ENCODE data around the gene GBP7. TPM values are rescaled to one million over a fixed set of nuclear protein-coding genes. Genes with fewer than 3 reads are reported as not detected.
A peak's percentile ranks its signal among the peaks of the same experiment; 100 is the strongest.
"Not testable (repeated sequence)": the region's sequence is repeated elsewhere in the genome, so short reads cannot be mapped to it uniquely, and the experiment has no call there.

Gene GBP7
- total RNA-seq, 8 experiments from 2014 or later: 0.19 TPM; not detected in 7

DNA sequence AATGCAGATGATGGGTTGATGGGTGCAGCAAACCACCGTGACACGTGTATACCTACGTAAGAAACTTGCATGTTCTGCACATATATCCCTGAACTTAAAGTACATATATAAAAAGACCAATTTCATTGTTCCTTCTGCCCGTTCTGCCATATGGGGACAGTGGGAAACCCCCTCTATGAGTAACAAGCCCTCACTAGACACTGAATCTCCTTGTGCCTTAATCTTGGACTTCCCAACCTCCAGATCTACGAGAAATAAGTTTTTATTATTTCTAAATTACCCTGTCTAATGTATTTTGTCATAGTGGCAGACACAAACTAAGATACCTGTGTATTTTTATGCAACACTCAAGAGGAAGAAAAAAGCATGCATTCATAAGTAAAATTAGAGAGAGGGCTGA, 10.0 kb downstream of the GBP7 start:
- Histone ChIP-seq H3K4me3 (no peak overlapping the region), H3K4me1 (replicated peaks in 1 of 2) (no peaks in the 10 kb centered on the region), H3K27ac (no peak overlapping the region)
- 48 to 100% (median 78%) methylated on average over 1 to 5 of the region's 5 CpGs; no CpG with 5 or more reads in 3 of the 10 experiments for WGBS, 10 experiments
- no peak for ATAC-seq (replicated peaks in 6 of 8)
- in situ Hi-C loops (cut with MboI; ENCODE audit: low pct_unique_long_range_greater_than_20kb in 2 of 9, low sequenced_read_pairs in 9 of 9, unreplicated experiment in 9 of 9): no loop called here

DNA sequence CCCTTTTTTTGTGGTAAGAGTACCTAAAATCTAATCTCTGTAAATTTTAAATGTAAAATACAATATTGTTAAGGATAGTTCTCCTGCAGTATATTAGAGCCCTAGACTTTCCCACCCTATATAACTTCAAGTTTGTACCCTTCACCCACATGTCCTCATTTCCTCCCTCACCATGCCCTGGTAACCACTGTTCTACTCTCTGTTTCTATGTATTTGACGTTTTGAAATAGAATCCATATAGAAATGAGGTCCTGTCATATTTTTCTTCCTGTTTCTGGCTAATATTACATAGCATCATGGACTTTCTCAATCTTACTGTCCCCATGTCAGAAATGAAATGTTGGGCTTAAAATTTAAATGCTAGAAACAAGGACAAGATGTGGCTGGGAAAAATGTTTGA, 24.8 kb downstream of the GBP7 start:
- ATAC-seq (replicated peaks in 6 of 8): no peak
- WGBS, 10 experiments: 12 to 83% (median 64%) methylated on average over 1 of the region's 1 CpG; no CpG with 5 or more reads in 1 of the 10 experiments

DNA sequence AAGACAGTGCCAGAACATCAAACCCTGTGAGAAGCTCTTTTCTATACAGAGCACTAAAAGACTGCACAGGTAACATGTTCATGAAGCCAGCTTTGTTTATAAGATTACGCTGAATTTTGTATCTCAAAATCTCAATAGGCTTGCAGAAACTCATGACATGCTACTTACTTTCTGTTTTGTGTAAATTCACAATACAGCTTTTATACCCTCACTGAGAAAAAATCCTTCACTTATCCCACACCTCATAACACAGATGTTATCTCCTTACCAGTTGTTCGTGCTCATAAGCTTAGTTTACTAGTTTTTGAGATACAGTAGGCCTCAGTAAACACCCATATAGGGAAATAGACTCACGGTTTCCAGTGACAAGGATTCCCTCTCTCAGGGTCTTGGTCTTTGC, 25.8 kb downstream of the GBP7 start:
- 64 to 86% (median 78%) methylated on average over 1 to 3 of the region's 3 CpGs; no CpG with 5 or more reads in 2 of the 10 experiments for WGBS, 10 experiments

More for the DNA sequence above, 24.8 kb downstream of the GBP7 start:
- in situ Hi-C loops (cut with MboI; ENCODE audit: low pct_unique_long_range_greater_than_20kb in 2 of 9, low sequenced_read_pairs in 9 of 9, unreplicated experiment in 9 of 9): no loop called here
- Histone ChIP-seq H3K27ac (no peak overlapping the region), H3K4me1 (replicated peaks in 1 of 2) (no peaks in the 10 kb centered on the region), H3K4me3 (no peak overlapping the region)

DNA sequence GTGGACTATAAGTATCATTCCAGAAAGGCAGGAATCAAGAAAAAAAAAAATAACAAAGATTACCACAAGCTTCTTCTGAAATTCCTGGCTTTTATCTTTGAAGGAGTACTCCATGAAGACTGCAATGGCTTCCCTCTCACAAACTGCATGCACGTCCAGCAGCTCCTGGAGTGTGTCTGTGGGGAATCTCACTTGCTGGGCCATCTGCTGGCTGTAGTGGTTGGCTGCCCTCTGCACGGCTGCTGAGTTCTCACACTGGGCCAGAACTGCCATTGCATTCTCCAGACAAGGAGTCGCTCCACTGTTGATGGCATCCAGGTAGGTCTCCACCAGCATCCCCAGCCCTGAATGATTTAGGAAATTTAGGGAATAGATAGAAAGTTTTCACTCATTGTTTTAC, 26.6 kb downstream of the GBP7 start:
- H3K4me3 ChIP-seq: no peak overlapping the region
- 20 to 57% (median 49%) methylated on average over 2 to 3 of the region's 3 CpGs; no CpG with 5 or more reads in 4 of the 10 experiments for WGBS, 10 experiments
- no peak overlapping the region for H3K27ac ChIP-seq
- in situ Hi-C loops (cut with MboI; ENCODE audit: low pct_unique_long_range_greater_than_20kb in 2 of 9, low sequenced_read_pairs in 9 of 9, unreplicated experiment in 9 of 9): no loop called here
- ATAC-seq (replicated peaks in 6 of 8): peak in 5 of 8 experiments; percentile 35 to 82 (median 65)
- H3K4me1 ChIP-seq (replicated peaks in 1 of 2): no peaks in the 10 kb centered on the region

More for the DNA sequence above, 25.8 kb downstream of the GBP7 start:
- ATAC-seq (replicated peaks in 6 of 8): no peak
- in situ Hi-C loops (cut with MboI; ENCODE audit: low pct_unique_long_range_greater_than_20kb in 2 of 9, low sequenced_read_pairs in 9 of 9, unreplicated experiment in 9 of 9): no loop called here
- H3K27ac ChIP-seq: no peak overlapping the region
- H3K4me1 ChIP-seq (replicated peaks in 1 of 2): no peaks in the 10 kb centered on the region
- no peak overlapping the region for H3K4me3 ChIP-seq

DNA sequence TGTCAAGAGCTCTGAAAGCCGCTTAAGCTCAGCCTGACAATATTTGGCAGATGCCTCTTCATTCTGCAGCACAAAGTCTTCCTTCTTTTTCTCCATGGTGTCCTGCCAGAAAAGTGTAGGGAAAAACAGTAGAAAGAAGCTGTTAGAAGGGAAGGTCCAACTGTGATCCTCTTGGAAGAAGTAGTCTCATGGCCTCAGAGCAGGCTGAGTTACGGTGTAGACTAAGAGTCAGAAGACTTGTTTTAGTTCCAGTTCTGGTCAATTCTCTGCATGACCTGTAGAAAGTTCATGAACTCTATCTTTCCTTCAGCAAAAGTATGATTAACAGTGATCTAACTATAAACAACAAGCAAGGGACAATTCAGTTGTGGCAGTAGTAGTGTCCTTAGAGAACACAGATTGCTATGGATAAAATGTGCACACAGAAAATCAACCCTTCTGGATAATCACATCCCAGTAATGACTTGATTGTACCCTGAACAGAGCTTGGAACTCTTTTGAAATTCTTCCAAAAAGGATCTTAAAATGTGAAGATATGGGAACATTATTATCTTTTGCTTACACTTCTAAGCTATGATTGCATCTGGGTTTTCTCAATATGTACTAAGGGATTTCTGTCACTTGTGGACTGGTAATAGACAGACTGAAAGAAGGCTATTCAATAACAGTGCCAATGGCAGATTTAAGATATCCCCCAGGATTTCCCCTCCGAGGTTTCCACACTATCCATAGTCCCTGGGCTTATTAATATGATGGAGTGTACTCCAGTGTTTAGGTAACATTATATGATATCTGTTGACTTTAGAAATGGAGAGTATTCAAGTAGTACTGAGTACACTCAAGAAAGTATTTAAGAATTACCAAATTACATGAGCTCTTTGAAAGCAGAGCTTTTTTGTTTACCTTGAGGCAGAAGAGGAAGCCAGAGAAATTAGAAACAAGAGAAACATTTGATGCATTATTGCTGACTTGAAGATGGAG, 27.8 kb downstream of the GBP7 start:
- Histone ChIP-seq H3K4me1 (replicated peaks in 1 of 2) (no peaks in the 10 kb centered on the region), H3K4me3 (no peak overlapping the region), H3K27ac (no peak overlapping the region)
- ATAC-seq (replicated peaks in 6 of 8): no peak
- in situ Hi-C loops (cut with MboI; ENCODE audit: low pct_unique_long_range_greater_than_20kb in 2 of 9, low sequenced_read_pairs in 9 of 9, unreplicated experiment in 9 of 9): no loop called here
- 17 to 100% (median 86%) methylated on average over 1 to 3 of the region's 3 CpGs; no CpG with 5 or more reads in 2 of the 10 experiments for WGBS, 10 experiments

DNA sequence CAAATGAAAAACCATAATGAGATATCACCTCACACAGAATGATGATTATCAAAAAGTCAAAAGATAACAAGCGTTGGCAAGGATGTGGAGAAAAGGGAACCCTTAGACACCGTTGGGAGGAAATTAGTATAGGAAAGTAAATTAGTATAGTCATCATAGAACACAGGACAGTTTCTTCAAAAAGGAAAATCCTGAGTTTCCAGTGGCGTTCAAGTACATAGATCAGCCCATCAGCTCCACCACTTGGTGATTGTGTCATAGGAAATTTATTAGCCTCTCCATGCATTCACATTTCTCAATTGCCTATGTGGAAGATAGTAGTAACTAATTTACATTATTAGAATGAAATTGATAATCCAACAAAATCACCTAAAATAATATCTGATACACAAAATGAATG, 29.1 kb downstream of the GBP7 start:
- Histone ChIP-seq H3K4me1 (replicated peaks in 1 of 2) (no peaks in the 10 kb centered on the region), H3K4me3 (no peak overlapping the region), H3K27ac (no peak overlapping the region)
- 42 to 88% (median 76%) methylated on average over 1 to 3 of the region's 3 CpGs for WGBS, 10 experiments
- in situ Hi-C loops (cut with MboI; ENCODE audit: low pct_unique_long_range_greater_than_20kb in 2 of 9, low sequenced_read_pairs in 9 of 9, unreplicated experiment in 9 of 9): no loop called here
- ATAC-seq (replicated peaks in 6 of 8): no peak

DNA sequence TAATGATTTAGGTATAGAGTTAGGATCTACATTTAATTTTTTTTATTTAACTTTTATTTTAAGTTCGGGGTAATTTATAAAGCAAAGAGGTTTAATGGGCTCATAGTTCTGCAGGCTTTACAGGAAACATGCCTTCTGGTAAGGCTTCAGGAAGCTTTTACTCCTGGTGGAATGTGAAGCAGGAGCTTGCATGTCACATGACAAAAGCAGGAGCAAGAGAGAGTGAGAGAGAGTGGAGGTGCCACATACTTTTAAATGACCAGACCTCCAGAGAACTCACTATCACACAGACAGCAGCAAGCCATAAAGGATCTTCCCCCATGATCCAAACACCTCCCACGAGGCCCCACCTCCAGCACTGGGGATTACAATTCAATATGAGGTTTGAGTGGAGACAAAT, 32.3 kb downstream of the GBP7 start:
- in situ Hi-C loops (cut with MboI; ENCODE audit: low pct_unique_long_range_greater_than_20kb in 2 of 9, low sequenced_read_pairs in 9 of 9, unreplicated experiment in 9 of 9): no loop called here
- 21 to 100% (median 63%) methylated on average over 1 to 2 of the region's 2 CpGs; no CpG with 5 or more reads in 2 of the 10 experiments for WGBS, 10 experiments
- Histone ChIP-seq H3K4me3 (no peak overlapping the region), H3K27ac (no peak overlapping the region), H3K4me1 (replicated peaks in 1 of 2) (no peaks in the 10 kb centered on the region)
- no peak for ATAC-seq (replicated peaks in 6 of 8)

DNA sequence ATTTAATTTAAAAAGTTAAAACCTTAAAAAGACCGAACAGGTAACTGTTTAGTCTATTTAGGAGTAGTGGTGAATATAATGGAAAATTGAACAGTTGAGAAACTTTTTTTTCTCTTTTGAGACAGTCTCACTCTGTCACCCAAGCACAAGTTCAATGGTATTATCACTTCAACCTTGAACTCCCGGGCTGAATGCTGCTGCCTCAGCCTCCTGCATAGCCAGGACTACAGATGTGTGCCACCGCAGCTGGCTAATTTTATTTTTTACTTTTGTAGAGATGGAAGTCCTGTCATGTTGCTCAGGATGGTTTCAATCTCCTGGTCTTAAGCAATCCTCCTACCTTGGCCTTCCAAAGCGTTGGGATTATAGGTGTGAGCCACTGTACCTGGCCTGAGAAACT, 33.6 kb downstream of the GBP7 start:
- in situ Hi-C loops (cut with MboI; ENCODE audit: low pct_unique_long_range_greater_than_20kb in 2 of 9, low sequenced_read_pairs in 9 of 9, unreplicated experiment in 9 of 9): no loop called here
- Histone ChIP-seq H3K27ac (no peak overlapping the region), H3K4me1 (replicated peaks in 1 of 2) (no peaks in the 10 kb centered on the region), H3K4me3 (no peak overlapping the region)
- no peak for ATAC-seq (replicated peaks in 6 of 8)
- 43 to 97% (median 84%) methylated on average over 1 to 4 of the region's 4 CpGs for WGBS, 10 experiments

DNA sequence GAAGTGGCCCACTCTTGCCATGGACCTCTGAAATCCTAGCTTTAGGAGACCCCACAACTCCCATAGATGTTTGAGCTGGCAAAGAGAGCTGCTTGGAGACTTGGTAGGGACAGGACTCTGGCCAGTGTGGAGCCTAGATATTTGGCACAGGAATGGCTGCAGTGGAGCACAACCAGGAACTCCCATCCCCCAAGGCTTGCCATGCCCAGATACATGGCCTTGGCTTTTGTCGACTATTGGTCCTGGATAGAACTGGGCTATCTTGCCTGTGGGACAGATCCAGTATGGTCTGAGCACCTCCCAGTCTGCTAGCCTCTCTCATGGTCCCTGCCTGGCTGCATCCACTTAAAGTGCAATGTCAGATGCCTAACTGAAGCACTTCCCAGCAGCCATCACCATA, 42.1 kb downstream of the GBP7 start:
- in situ Hi-C loops (cut with MboI; ENCODE audit: low pct_unique_long_range_greater_than_20kb in 2 of 9, low sequenced_read_pairs in 9 of 9, unreplicated experiment in 9 of 9): no loop called here
- Histone ChIP-seq H3K27ac (no peak overlapping the region), H3K4me1 (replicated peaks in 1 of 2) (peaks cover 0 to 3% of the 10 kb centered on the region in 2 donors), H3K4me3 (no peak overlapping the region)
- ATAC-seq (replicated peaks in 6 of 8): no peak
- 17 to 100% (median 83%) methylated on average over 1 of the region's 1 CpG; no CpG with 5 or more reads in 6 of the 10 experiments for whole genome bisulfite sequencing, 10 experiments

DNA sequence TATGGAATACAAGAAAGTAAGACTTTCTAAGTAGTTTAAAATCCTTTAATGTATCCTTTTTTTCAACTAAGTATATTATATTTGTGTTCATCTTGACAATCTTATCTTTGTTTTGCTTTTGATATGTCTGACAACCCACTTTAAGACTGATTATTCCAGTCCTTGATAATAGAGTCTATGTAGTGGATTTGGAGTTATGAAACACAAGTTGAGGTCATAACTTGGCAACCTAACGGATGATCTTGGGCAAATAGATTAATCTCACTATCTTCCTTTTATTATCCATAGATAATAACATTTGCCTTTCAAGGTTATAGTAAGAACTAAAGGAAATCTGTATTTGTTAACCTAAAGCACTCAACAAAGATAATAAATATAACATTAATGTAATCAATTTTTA, 45.1 kb downstream of the GBP7 start:
- Histone ChIP-seq H3K27ac (no peak overlapping the region), H3K4me3 (no peak overlapping the region), H3K4me1 (replicated peaks in 1 of 2) (peaks cover 0 to 3% of the 10 kb centered on the region in 2 donors)
- in situ Hi-C loops (cut with MboI; ENCODE audit: low pct_unique_long_range_greater_than_20kb in 2 of 9, low sequenced_read_pairs in 9 of 9, unreplicated experiment in 9 of 9): no loop called here
- WGBS, 10 experiments: 14 to 100% (median 80%) methylated on average over 1 of the region's 1 CpG; no CpG with 5 or more reads in 1 of the 10 experiments
- ATAC-seq (replicated peaks in 6 of 8): no peak

DNA sequence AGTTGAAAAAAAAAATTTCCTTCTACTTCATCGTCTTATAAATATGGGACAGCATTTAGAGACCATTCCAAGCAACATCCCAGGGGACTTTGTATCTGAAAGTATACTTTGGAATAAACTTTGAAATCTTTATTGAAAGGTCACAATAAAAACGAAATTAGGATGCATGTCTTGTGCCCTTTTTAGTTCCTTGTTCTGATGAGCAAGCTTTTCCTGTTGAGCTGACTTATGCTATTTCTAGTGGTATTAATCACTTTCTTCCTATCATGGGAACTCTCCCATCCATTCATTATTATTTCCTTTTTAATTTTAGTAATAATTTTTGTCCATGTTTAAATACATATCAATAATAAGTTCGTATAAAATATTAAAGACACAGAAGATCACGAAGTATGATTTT, 45.9 kb downstream of the GBP7 start:
- H3K27ac ChIP-seq: no peak overlapping the region
- H3K4me1 ChIP-seq (replicated peaks in 1 of 2): peaks cover 0 to 3% of the 10 kb centered on the region in 2 donors
- H3K4me3 ChIP-seq: no peak overlapping the region
- ATAC-seq (replicated peaks in 6 of 8): no peak
- 32 to 92% (median 70%) methylated on average over 1 to 4 of the region's 4 CpGs for WGBS, 10 experiments
- in situ Hi-C loops (cut with MboI; ENCODE audit: low pct_unique_long_range_greater_than_20kb in 2 of 9, low sequenced_read_pairs in 9 of 9, unreplicated experiment in 9 of 9): no loop called here

DNA sequence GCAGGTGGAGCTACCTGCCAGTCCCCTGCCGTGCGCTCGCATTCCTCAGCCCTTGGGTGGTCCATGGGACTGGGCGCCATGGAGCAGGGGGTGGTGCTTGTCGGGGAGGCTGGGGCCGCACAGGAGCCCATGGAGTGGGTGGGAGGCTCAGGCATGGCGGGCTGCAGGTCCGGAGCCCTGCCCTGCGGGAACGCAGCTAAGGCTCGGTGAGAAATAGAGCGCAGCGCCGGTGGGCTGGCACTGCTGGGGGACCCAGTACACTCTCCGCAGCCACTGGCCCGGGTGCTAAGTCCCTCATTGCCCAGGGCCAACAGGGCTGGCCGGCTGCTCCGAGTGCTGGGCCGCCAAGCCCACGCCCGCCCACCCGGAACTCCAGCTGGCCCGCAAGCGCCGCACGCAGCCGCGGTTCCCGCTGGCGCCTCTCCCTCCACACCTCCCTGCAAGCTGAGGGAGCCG, 47.8 kb downstream of the GBP7 start:
- in situ Hi-C loops (cut with MboI; ENCODE audit: low pct_unique_long_range_greater_than_20kb in 2 of 9, low sequenced_read_pairs in 9 of 9, unreplicated experiment in 9 of 9); ATAC-seq (replicated peaks in 6 of 8); H3K27ac ChIP-seq; H3K4me1 ChIP-seq (replicated peaks in 1 of 2); H3K4me3 ChIP-seq: not testable (repeated sequence)
- WGBS, 10 experiments: 80 to 100% (median 96%) methylated on average over 1 to 4 of the region's 31 CpGs; no CpG with 5 or more reads in 7 of the 10 experiments
